Activated naive CD8-positive, alpha-beta T cell treated with anti-CD3 and anti-CD28 coated beads for 36 hours (primary cell): ENCODE results near the gene STXBP5L. TPM values are rescaled to one million over a fixed set of nuclear protein-coding genes. Genes with fewer than 3 reads are reported as not detected.
"Not testable (repeated sequence)": the region's sequence is repeated elsewhere in the genome, so short reads cannot be mapped to it uniquely, and the experiment has no call there.

Source experiments
- DNase-seq: peaks from one replicate; pipeline ENCODE4 v3.0.0; 2021
- H3K27ac Mint-ChIP-seq: one replicate; pipeline ENCODE4 v1.8.0; 2022; ENCODE audit warnings: mild to moderate bottlenecking, moderate library complexity, mixed read lengths
- H3K27me3 Mint-ChIP-seq: one replicate; pipeline ENCODE4 v1.8.0; 2022; ENCODE audit warnings: mild to moderate bottlenecking, mixed read lengths
- H3K36me3 Mint-ChIP-seq: one replicate; pipeline ENCODE4 v1.8.0; 2021; ENCODE audit warnings: mild to moderate bottlenecking, mixed read lengths
- H3K4me1 Mint-ChIP-seq: one replicate; pipeline ENCODE4 v1.8.0; 2021; ENCODE audit warnings: mixed read lengths
- H3K4me3 Mint-ChIP-seq: one replicate; pipeline ENCODE4 v1.8.0; 2022; ENCODE audit warnings: mild to moderate bottlenecking, moderate library complexity, mixed read lengths
- H3K9me3 Mint-ChIP-seq: one replicate; pipeline ENCODE4 v1.8.0; 2022; ENCODE audit warnings: mixed read lengths
- total RNA-seq, 2 experiments: library from RNA; stranded (reverse); gene quantifications; one replicate each; pipeline ENCODE4 v1.2.3, GENCODE V29; 2021

Gene STXBP5L
- total RNA-seq, 2 experiments from 2014 or later, result not detected

- Mint-ChIP-seq H3K27ac (no peak overlapping the region), H3K9me3 (peaks cover 7% of the 10 kb centered on the region), H3K4me1 (no peaks in the 10 kb centered on the region), H3K4me3 (no peak overlapping the region), H3K27me3 (no peaks in the 10 kb centered on the region), H3K36me3 (no peaks in the 10 kb centered on the region)
- no peak for DNase-seq
Measured at GRCh38 chr3:121111914-121112612, 204.1 kb downstream of the STXBP5L start.

- Mint-ChIP-seq H3K27me3 (no peaks in the 10 kb centered on the region), H3K27ac (no peak overlapping the region), H3K4me1 (no peaks in the 10 kb centered on the region), H3K9me3 (no peaks in the 10 kb centered on the region), H3K4me3 (no peak overlapping the region), H3K36me3 (no peaks in the 10 kb centered on the region)
- DNase-seq, result no peak
Measured at GRCh38 chr3:121126033-121126706, 218.2 kb downstream of the STXBP5L start.

GRCh38 chr3:121126707-121127035 is 218.7 kb downstream of the STXBP5L start:
- Mint-ChIP-seq H3K27ac (no peak overlapping the region), H3K27me3 (no peaks in the 10 kb centered on the region), H3K4me1 (no peaks in the 10 kb centered on the region), H3K36me3 (no peaks in the 10 kb centered on the region), H3K9me3 (no peaks in the 10 kb centered on the region), H3K4me3 (no peak overlapping the region)
- no peak for DNase-seq

GRCh38 chr3:121152573-121152972 is 244.6 kb downstream of the STXBP5L start:
- Mint-ChIP-seq H3K27me3 (no peaks in the 10 kb centered on the region), H3K4me3 (no peak overlapping the region), H3K4me1 (no peaks in the 10 kb centered on the region), H3K9me3 (peaks cover 3% of the 10 kb centered on the region), H3K36me3 (no peaks in the 10 kb centered on the region), H3K27ac (no peak overlapping the region)
- DNase-seq, result no peak

- Mint-ChIP-seq H3K27me3 (no peaks in the 10 kb centered on the region), H3K27ac (no peak overlapping the region), H3K4me1 (no peaks in the 10 kb centered on the region), H3K9me3 (no peaks in the 10 kb centered on the region), H3K36me3 (no peaks in the 10 kb centered on the region), H3K4me3 (no peak overlapping the region)
- DNase-seq, result no peak
Measured at GRCh38 chr3:121153851-121154250, 245.8 kb downstream of the STXBP5L start.

GRCh38 chr3:121155028-121155427 is 247.0 kb downstream of the STXBP5L start:
- no peaks in the 10 kb centered on the region for H3K36me3 Mint-ChIP-seq
- no peak overlapping the region for H3K4me3 Mint-ChIP-seq
- H3K27ac Mint-ChIP-seq, result no peak overlapping the region
- DNase-seq, result no peak
- no peaks in the 10 kb centered on the region for H3K4me1 Mint-ChIP-seq
- no peaks in the 10 kb centered on the region for H3K27me3 Mint-ChIP-seq
- H3K9me3 Mint-ChIP-seq, result no peaks in the 10 kb centered on the region

- Mint-ChIP-seq H3K27ac (no peak overlapping the region), H3K4me1 (no peaks in the 10 kb centered on the region), H3K4me3 (no peak overlapping the region), H3K27me3 (no peaks in the 10 kb centered on the region), H3K36me3 (no peaks in the 10 kb centered on the region), H3K9me3 (peaks cover 13% of the 10 kb centered on the region)
- DNase-seq, result no peak
Measured at GRCh38 chr3:121165397-121165837, 257.4 kb downstream of the STXBP5L start.

GRCh38 chr3:121167374-121168139 is 259.6 kb downstream of the STXBP5L start:
- H3K4me3 Mint-ChIP-seq, result no peak overlapping the region
- DNase-seq, result no peak
- no peaks in the 10 kb centered on the region for H3K27me3 Mint-ChIP-seq
- H3K9me3 Mint-ChIP-seq, result peaks cover 29% of the 10 kb centered on the region
- no peaks in the 10 kb centered on the region for H3K4me1 Mint-ChIP-seq
- H3K27ac Mint-ChIP-seq, result no peak overlapping the region
- no peaks in the 10 kb centered on the region for H3K36me3 Mint-ChIP-seq

- Mint-ChIP-seq H3K4me3 (no peak overlapping the region), H3K4me1 (no peaks in the 10 kb centered on the region), H3K36me3 (no peaks in the 10 kb centered on the region), H3K27ac (no peak overlapping the region), H3K9me3 (peaks cover 30% of the 10 kb centered on the region), H3K27me3 (no peaks in the 10 kb centered on the region)
- DNase-seq, result no peak
Measured at GRCh38 chr3:121175083-121175482, 267.1 kb downstream of the STXBP5L start.

GRCh38 chr3:121190626-121191025 is 282.6 kb downstream of the STXBP5L start:
- peaks cover 17% of the 10 kb centered on the region for H3K9me3 Mint-ChIP-seq
- H3K4me3 Mint-ChIP-seq, H3K27ac Mint-ChIP-seq, DNase-seq, H3K27me3 Mint-ChIP-seq, H3K36me3 Mint-ChIP-seq, H3K4me1 Mint-ChIP-seq: not testable (repeated sequence)

GRCh38 chr3:121202573-121202972 is 294.6 kb downstream of the STXBP5L start:
- Mint-ChIP-seq H3K9me3 (peaks cover 6% of the 10 kb centered on the region), H3K4me1 (no peaks in the 10 kb centered on the region), H3K27ac (no peak overlapping the region), H3K27me3 (no peaks in the 10 kb centered on the region), H3K4me3 (no peak overlapping the region), H3K36me3 (no peaks in the 10 kb centered on the region)
- no peak for DNase-seq

- no peaks in the 10 kb centered on the region for H3K9me3 Mint-ChIP-seq
Measured at GRCh38 chr3:121223116-121223515, 315.1 kb downstream of the STXBP5L start.

GRCh38 chr3:121228971-121229370 is 321.0 kb downstream of the STXBP5L start:
- no peak overlapping the region for H3K27ac Mint-ChIP-seq
- no peaks in the 10 kb centered on the region for H3K36me3 Mint-ChIP-seq
- H3K4me3 Mint-ChIP-seq, result no peak overlapping the region

More at GRCh38 chr3:121223116-121223515, 315.1 kb downstream of the STXBP5L start:
- no peak overlapping the region for H3K4me3 Mint-ChIP-seq
- no peak for DNase-seq
- H3K36me3 Mint-ChIP-seq, result no peaks in the 10 kb centered on the region
- H3K4me1 Mint-ChIP-seq, result no peaks in the 10 kb centered on the region
- H3K27ac Mint-ChIP-seq, result no peak overlapping the region
- no peaks in the 10 kb centered on the region for H3K27me3 Mint-ChIP-seq

GRCh38 chr3:121230194-121230593 is 322.2 kb downstream of the STXBP5L start:
- DNase-seq, H3K36me3 Mint-ChIP-seq, H3K4me1 Mint-ChIP-seq, H3K27me3 Mint-ChIP-seq, H3K27ac Mint-ChIP-seq, H3K4me3 Mint-ChIP-seq, H3K9me3 Mint-ChIP-seq: not testable (repeated sequence)

More at GRCh38 chr3:121228971-121229370, 321.0 kb downstream of the STXBP5L start:
- no peaks in the 10 kb centered on the region for H3K4me1 Mint-ChIP-seq
- DNase-seq, result no peak
- H3K9me3 Mint-ChIP-seq, result no peaks in the 10 kb centered on the region
- no peaks in the 10 kb centered on the region for H3K27me3 Mint-ChIP-seq

GRCh38 chr3:121231872-121232271 is 323.9 kb downstream of the STXBP5L start:
- Mint-ChIP-seq H3K27ac (no peak overlapping the region), H3K4me3 (no peak overlapping the region), H3K36me3 (no peaks in the 10 kb centered on the region), H3K27me3 (no peaks in the 10 kb centered on the region), H3K4me1 (no peaks in the 10 kb centered on the region), H3K9me3 (no peaks in the 10 kb centered on the region)
- no peak for DNase-seq
